ENCODE data around the gene OTOG.

The OTOG gene

DNA sequence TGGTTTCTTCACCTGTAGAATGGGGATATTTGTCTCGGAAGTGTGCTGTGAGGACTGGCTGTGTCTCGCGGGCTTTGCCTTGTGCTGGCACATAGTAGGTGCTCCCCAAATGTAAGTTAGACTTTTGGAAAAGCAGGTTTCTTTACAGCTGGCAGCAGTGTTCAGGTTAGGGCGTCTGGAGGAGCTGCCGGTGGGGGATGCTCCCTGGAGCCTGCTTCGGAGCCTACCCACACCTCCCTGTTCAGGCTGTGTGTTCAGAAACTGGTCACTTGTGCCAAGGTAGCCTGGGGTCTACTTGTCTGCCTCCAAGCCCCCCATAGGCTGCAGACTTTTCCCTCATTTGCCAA is 60.0 kb downstream of the OTOG start:
- H3K4me3 ChIP-seq, result no peak overlapping the region
- H3K9ac ChIP-seq (ENCODE audit: insufficient read length), result no peak overlapping the region
- H3K27ac ChIP-seq, result no peak overlapping the region
- no peaks in the 10 kb centered on the region for H3K9me3 ChIP-seq (ENCODE audit: low read depth, low read length)
- H3K36me3 ChIP-seq (ENCODE audit: insufficient read depth, low read length), result no peaks in the 10 kb centered on the region
- TF ChIP-seq FOXP2 (optimal IDR thresholded peaks at IDR 0.05; ENCODE audit: control extremely low read depth, extremely low read length, insufficient read depth) (no peak), POLR2AphosphoS5 (IDR thresholded peaks at IDR 0.05; ENCODE audit: borderline replicate concordance, low read depth, low read length) (no peak), EZH2 (IDR thresholded peaks at IDR 0.05) (no peak)
- DNase-seq (ENCODE audit: low read depth, low spot score), result no peak

DNA sequence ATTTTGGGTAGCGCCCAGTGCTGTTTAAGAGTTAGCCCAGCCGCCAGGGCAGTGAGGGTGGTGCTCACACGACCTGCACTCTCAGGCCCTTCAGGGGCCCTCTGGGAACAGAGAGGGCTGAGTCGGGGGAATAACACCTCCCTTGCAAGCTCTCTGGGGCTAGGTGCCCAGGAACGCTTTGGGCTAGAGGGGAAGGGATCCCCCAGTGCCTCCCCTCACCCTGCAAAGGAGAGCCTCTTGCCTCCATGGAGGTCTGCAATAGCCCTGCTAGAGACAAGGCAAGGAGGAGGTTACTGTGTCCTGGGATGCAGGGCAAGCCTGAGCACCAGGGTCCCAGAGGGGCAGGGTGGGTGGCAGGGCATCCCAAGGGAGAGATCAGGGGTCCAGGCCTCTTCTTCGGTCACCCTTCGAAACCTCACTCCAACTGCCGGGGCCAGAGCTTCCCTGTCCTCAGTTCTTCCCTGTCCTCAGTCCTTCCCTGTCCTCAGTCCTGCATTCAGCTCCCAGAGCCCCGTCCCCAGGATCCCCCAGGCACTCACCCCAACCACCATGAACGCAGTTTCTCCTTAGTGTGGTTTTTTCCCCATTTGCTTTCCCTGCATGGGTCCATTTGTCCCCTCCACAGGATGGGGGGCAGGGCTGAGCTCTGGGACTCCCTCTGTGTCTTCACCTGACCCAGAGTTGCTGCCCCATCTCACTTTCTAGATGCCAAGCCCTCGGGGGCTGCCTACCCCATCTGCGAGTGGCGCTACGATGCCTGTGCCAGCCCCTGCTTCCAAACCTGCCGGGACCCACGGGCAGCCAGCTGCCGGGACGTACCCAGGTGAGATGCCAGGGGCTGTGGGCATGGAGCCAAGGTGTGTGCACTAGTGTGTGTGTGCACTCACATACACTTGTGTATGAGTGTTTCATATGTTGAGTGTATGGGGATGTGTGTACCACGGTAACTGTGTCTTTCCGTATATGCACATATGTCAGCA is 60.8 kb downstream of the OTOG start:
- Histone ChIP-seq H3K9ac (ENCODE audit: insufficient read length) (no peak overlapping the region), H3K27ac (no peak overlapping the region), H3K36me3 (ENCODE audit: insufficient read depth, low read length) (no peaks in the 10 kb centered on the region), H3K9me3 (ENCODE audit: low read depth, low read length) (no peaks in the 10 kb centered on the region), H3K4me3 (no peak overlapping the region)
- no peak for TF ChIP-seq POLR2AphosphoS5 (IDR thresholded peaks at IDR 0.05; ENCODE audit: borderline replicate concordance, low read depth, low read length)
- TF ChIP-seq EZH2 (IDR thresholded peaks at IDR 0.05), result no peak
- TF ChIP-seq FOXP2 (optimal IDR thresholded peaks at IDR 0.05; ENCODE audit: control extremely low read depth, extremely low read length, insufficient read depth), result no peak
- DNase-seq (ENCODE audit: low read depth, low spot score), result no peak

DNA sequence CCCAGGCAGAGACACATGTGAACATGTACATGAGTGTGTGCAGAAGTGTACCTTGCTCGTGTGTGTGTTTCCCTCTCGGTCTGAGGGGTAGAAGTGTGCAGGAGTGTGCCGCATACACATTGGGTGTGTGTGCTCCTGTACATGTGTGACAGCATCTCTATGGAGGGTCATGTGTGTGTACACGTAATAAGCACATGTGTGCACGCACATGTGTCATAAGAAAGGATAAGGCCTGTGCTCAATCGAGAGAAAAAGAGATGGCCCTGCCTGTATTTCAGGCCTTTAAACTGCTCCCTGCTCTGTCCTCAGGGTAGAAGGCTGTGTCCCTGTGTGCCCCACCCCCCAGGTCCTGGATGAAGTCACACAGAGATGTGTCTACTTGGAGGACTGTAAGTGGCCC is 61.8 kb downstream of the OTOG start:
- Histone ChIP-seq H3K4me3 (no peak overlapping the region), H3K36me3 (ENCODE audit: insufficient read depth, low read length) (no peaks in the 10 kb centered on the region), H3K27ac (no peak overlapping the region), H3K9me3 (ENCODE audit: low read depth, low read length) (no peaks in the 10 kb centered on the region), H3K9ac (ENCODE audit: insufficient read length) (no peak overlapping the region)
- no peak for DNase-seq (ENCODE audit: low read depth, low spot score)
- no peak for TF ChIP-seq POLR2AphosphoS5 (IDR thresholded peaks at IDR 0.05; ENCODE audit: borderline replicate concordance, low read depth, low read length)
- TF ChIP-seq FOXP2 (optimal IDR thresholded peaks at IDR 0.05; ENCODE audit: control extremely low read depth, extremely low read length, insufficient read depth), result no peak
- TF ChIP-seq EZH2 (IDR thresholded peaks at IDR 0.05), result no peak

DNA sequence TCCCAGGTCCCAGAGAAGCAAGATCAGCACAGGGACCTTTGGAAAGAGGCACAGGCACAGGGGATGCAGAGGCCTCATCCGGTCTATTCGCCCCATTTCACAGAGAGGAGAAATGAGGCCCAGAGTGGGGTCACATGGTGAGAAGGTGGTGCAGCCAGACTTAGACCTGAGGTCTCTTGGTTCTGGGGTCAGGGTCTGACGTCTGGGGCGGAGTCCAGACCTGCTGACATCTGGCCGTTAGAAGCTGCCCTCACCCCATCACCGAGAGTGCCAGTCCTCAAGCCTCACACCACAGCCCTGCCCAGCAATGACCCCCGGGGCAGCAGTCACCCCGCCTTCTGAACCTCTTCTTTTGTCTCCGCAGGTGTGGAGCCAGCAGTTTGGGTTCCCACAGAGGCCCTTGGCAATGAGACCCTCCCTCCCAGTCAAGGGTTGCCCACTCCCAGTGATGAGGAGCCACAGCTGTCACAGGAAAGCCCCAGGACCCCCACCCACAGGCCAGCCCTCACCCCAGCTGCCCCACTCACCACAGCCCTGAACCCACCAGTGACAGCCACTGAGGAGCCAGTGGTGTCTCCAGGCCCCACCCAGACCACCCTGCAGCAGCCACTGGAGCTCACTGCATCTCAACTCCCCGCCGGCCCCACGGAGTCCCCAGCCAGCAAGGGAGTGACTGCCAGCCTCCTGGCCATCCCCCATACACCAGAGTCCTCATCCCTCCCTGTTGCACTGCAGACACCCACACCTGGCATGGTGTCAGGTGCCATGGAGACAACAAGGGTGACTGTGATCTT is 62.4 kb downstream of the OTOG start:
- Histone ChIP-seq H3K9ac (ENCODE audit: insufficient read length) (no peak overlapping the region), H3K27ac (no peak overlapping the region), H3K36me3 (ENCODE audit: insufficient read depth, low read length) (no peaks in the 10 kb centered on the region), H3K9me3 (ENCODE audit: low read depth, low read length) (no peaks in the 10 kb centered on the region), H3K4me3 (no peak overlapping the region)
- no peak for TF ChIP-seq FOXP2 (optimal IDR thresholded peaks at IDR 0.05; ENCODE audit: control extremely low read depth, extremely low read length, insufficient read depth)
- TF ChIP-seq POLR2AphosphoS5 (IDR thresholded peaks at IDR 0.05; ENCODE audit: borderline replicate concordance, low read depth, low read length), result no peak
- TF ChIP-seq EZH2 (IDR thresholded peaks at IDR 0.05), result no peak
- no peak for DNase-seq (ENCODE audit: low read depth, low spot score)

DNA sequence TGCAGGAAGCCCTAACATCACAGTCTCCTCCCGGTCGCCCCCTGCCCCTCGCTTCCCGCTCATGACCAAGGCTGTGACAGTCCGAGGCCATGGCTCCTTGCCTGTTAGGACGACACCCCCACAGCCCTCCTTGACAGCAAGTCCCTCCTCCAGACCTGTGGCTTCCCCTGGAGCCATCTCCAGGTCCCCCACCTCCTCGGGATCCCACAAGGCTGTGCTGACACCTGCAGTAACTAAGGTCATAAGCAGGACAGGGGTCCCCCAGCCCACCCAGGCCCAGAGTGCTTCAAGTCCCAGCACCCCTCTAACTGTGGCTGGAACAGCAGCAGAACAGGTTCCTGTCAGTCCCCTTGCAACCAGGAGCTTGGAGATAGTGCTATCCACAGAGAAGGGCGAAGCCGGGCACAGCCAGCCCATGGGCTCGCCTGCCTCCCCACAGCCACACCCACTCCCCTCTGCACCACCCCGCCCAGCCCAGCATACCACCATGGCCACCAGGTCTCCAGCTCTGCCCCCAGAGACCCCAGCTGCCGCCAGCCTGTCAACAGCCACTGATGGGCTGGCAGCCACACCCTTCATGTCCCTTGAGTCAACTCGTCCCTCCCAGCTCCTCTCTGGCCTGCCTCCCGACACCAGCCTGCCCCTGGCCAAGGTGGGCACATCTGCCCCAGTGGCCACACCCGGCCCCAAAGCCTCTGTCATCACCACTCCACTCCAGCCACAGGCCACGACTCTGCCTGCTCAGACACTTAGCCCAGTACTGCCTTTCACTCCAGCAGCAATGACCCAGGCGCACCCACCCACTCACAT is 63.2 kb downstream of the OTOG start:
- Histone ChIP-seq H3K27ac (no peak overlapping the region), H3K4me3 (no peak overlapping the region), H3K9ac (ENCODE audit: insufficient read length) (no peak overlapping the region), H3K9me3 (ENCODE audit: low read depth, low read length) (no peaks in the 10 kb centered on the region), H3K36me3 (ENCODE audit: insufficient read depth, low read length) (no peaks in the 10 kb centered on the region)
- DNase-seq (ENCODE audit: low read depth, low spot score), result no peak
- no peak for TF ChIP-seq EZH2 (IDR thresholded peaks at IDR 0.05)
- no peak for TF ChIP-seq FOXP2 (optimal IDR thresholded peaks at IDR 0.05; ENCODE audit: control extremely low read depth, extremely low read length, insufficient read depth)
- no peak for TF ChIP-seq POLR2AphosphoS5 (IDR thresholded peaks at IDR 0.05; ENCODE audit: borderline replicate concordance, low read depth, low read length)

DNA sequence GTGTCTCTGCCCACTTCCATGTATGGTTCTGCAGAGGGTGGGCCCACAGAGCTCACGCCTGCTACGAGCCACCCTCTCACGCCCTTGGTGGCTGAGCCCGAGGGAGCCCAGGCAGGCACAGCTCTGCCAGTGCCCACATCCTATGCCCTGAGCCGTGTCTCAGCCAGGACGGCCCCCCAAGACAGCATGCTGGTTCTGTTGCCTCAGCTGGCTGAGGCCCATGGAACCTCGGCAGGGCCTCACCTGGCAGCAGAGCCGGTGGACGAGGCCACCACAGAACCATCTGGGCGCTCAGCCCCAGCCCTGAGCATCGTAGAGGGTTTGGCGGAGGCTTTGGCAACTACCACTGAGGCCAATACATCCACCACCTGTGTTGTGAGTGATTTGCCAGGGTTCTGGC is 64.0 kb downstream of the OTOG start:
- H3K9ac ChIP-seq (ENCODE audit: insufficient read length), result no peak overlapping the region
- no peak overlapping the region for H3K27ac ChIP-seq
- H3K9me3 ChIP-seq (ENCODE audit: low read depth, low read length), result no peaks in the 10 kb centered on the region
- no peaks in the 10 kb centered on the region for H3K36me3 ChIP-seq (ENCODE audit: insufficient read depth, low read length)
- TF ChIP-seq FOXP2 (optimal IDR thresholded peaks at IDR 0.05; ENCODE audit: control extremely low read depth, extremely low read length, insufficient read depth) (no peak), EZH2 (IDR thresholded peaks at IDR 0.05) (no peak), POLR2AphosphoS5 (IDR thresholded peaks at IDR 0.05; ENCODE audit: borderline replicate concordance, low read depth, low read length) (no peak)
- DNase-seq (ENCODE audit: low read depth, low spot score), result no peak
- H3K4me3 ChIP-seq, result no peak overlapping the region

DNA sequence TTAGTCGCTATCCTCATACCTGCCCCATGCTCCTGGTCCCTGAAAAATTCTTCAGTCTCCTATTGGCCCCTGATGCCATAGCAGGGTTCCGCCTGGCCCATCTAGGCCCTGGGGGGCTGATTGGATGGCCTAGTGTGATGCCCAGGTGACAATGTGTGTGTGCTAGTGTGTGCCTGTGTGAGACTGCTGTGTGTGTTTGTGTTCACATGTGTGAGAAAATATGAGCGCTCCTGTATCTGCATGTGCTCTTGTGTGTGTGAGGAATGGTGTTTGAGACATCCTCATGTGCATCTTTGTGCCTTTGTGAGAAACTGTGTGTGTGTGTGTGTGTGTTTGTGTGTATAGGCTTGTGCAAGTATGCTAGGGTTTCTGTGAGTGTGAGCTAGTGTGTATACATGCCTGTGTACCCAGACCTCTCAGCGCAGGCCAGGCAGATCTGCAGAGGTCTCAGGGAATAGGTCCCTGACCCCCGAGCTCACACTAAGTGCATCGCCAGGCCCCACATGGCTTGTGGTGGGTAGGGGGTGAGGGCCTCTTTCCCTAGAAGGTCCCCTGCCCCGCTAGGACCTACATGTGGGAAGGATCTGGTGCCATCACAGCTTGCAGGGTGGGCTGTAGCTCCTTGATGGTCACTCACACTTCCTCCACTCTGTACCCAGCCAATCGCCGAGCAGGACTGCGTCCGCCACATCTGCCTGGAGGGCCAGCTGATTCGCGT is 64.6 kb downstream of the OTOG start:
- Histone ChIP-seq H3K27ac (no peak overlapping the region), H3K9me3 (ENCODE audit: low read depth, low read length) (no peaks in the 10 kb centered on the region), H3K36me3 (ENCODE audit: insufficient read depth, low read length) (no peaks in the 10 kb centered on the region), H3K4me3 (no peak overlapping the region), H3K9ac (ENCODE audit: insufficient read length) (no peak overlapping the region)
- TF ChIP-seq EZH2 (IDR thresholded peaks at IDR 0.05), result no peak
- TF ChIP-seq FOXP2 (optimal IDR thresholded peaks at IDR 0.05; ENCODE audit: control extremely low read depth, extremely low read length, insufficient read depth), result no peak
- DNase-seq (ENCODE audit: low read depth, low spot score), result no peak
